LHCN-M2 (cell line): ENCODE data around the gene SLC52A1. TPM values are rescaled to one million over a fixed set of nuclear protein-coding genes. Genes with fewer than 3 reads are reported as not detected.
"Not testable (repeated sequence)": the region's sequence is repeated elsewhere in the genome, so short reads cannot be mapped to it uniquely, and the experiment has no call there.

Source experiments
- DNase-seq: peaks from one replicate; pipeline ENCODE4 v3.0.0-alpha.2; 2012; ENCODE audit warnings: low read depth
- polyA plus RNA-seq: library from polyadenylated mRNA; unstranded; fragments of >200 nt; gene quantifications from one replicate; pipeline ENCODE4 v1.2.1, GENCODE V29; 2012; ENCODE audit warnings: missing spikeins
- total RNA-seq: library from RNA; depleted of rRNA; stranded (reverse); fragments of >200 nt; gene quantifications from 2 replicates; pipeline ENCODE4 v1.2.3, GENCODE V29; 2014; rRNA removed

The SLC52A1 gene
- total RNA-seq = 0.06 TPM in 1 of 2 replicates, not detected in the other
- 0.05 TPM for polyA plus RNA-seq

DNA sequence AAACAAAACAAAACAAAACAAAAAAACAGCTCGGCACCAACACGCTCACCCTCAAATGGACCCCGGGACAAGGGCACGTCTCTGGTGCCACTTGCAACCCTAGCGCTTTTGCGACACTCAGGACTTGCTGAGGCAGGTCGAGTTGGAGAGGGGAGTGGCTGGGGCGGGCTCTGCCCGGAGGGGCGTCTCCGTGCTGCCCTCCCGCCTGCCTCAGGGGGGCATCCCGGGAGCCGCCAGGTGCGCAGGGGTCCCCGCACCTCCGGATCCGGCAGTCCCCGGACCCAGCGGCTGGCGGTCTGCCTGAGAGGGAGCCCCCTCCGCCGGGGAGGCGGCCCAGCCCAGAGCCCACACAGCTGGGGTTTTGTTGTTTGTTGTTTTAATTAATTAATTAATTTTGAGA lies at the start of gene SLC52A1:
SLC52A1 (minus strand) TSS at position 112 of the 400 bp plus-strand sequence. CDS start 820 bp downstream, outside the sequence.
- no peak for DNase-seq

- DNase-seq = no peak
These were observed 45.4 kb upstream of the SLC52A1 start for GRCh38 chr17:5080591-5080990.

DNA sequence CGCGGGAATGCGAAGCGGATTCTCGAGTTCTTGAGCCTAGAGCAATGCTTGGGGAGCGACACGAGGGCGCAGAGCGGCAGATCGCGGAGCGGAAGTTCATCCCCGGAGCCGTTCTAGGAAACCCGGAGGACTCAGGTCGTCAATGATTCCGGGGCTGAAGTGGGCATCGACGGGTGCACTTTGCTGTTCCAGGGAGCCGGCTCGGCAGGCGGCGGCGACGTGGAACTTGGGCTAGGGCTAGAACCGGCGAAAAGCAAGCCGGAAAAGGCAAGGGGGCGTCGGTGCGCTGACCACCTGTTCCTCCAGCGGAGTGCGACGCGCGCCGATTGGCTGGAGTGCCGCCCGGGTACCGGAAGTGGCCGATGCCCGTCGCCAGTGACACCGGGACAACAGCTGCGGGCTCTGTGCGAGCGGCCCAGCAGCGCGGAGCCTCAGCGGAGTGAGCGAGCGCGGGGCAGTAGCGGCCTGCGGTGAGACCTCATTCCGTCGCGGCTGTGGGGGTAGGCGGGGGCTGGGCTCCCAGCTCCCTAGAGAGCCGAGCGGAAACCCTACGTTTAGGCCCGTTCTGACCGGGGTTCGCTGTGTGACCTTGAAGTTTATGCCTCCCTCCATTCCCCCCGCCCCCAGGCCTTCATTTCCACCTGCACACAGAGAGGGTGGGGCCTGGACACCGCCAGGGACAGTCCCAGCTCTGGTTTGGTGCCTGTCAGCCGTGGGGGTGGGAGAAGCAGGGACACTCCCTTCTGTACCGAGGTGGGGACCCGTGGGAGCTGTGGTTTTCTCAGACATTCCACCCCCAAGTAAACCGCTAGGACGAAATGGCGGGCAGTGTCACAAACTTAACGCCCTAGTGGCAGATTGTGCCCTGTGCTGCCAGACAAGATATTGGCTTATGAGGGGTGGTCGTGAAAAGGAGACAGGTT lies 43.1 kb upstream of the SLC52A1 start, which contains the start of gene ZFP3:
ZFP3 (plus strand) TSS at position 362 of the 923 bp plus-strand sequence. CDS start 13,038 bp downstream, outside the sequence.
- DNase-seq = peak; percentile 24

DNA sequence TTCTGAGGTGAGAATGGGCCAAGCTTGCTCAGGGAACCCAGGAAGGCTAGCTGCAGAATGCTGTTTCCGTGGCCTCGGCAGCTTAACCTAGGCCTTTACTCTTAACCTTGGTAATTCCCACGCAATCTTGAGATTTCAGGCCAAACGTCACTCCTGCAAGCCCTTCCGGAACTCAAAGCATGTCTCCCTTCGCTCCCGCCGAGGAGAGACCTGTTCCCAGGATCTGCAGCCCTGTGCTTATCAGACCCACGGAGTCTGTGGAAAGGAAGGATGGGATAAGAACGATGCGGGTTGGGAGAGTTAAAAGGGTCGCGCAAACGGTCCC lies 42.5 kb upstream of the SLC52A1 start:
- no peak for DNase-seq

DNA sequence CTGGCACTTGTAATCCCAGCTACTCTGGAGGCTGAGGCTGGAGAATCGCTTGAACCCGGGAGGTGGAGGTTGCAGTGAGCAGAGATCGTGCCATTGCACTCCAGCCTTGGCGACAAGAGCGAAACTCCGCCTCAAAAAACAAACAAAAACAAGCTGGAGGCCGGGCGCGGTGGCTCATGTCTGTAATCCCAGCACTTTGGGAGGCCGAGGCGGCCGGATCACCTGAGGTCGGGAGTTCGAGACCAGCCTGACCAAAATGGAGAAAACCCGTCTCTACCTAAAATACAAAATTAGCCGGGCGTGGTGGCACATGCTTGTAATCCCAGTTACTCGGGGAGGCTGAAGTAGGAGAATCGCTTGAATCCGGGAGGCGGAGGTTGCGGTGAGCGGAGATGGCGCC lies 42.0 kb upstream of the SLC52A1 start:
- DNase-seq = not testable (repeated sequence)

- not testable (repeated sequence) for DNase-seq
These were observed 40.2 kb upstream of the SLC52A1 start for GRCh38 chr17:5075472-5075871.

- no peak for DNase-seq
These were observed 34.5 kb upstream of the SLC52A1 start for GRCh38 chr17:5069724-5070123.

- DNase-seq = no peak
These were observed 33.0 kb upstream of the SLC52A1 start for GRCh38 chr17:5068236-5068635.

GRCh38 chr17:5065227-5065744 lies 30.1 kb upstream of the SLC52A1 start:
- no peak for DNase-seq

- DNase-seq = no peak
These were observed 20.3 kb upstream of the SLC52A1 start for GRCh38 chr17:5055543-5055942.

GRCh38 chr17:5050278-5050677 lies 15.1 kb upstream of the SLC52A1 start:
- no peak for DNase-seq

DNA sequence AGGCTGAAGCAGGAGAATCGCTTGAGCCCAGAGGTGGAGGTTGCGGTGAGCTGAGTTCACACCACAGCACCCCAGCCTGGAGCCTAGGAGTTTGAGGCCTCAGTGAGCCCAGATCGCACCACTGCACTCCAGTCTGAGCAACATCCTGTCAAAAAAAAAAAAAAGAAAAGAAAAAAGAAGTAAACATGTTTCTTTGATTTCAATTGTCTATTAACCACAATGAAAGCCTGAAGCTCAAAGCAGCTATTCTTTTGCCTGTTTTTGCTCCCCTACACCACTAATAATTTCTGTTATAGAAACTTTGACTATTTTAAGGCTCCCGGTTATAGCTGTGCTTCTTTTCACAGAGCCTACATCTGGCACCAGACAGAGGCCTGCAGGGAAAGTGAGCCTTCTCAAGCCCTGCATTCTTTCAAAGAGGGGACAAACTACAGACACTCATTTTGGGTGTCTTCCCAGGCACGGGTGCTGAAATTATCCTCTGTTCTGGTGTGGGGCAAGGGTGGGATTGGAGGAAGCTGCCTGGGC lies 14.2 kb upstream of the SLC52A1 start:
- DNase-seq = no peak

DNA sequence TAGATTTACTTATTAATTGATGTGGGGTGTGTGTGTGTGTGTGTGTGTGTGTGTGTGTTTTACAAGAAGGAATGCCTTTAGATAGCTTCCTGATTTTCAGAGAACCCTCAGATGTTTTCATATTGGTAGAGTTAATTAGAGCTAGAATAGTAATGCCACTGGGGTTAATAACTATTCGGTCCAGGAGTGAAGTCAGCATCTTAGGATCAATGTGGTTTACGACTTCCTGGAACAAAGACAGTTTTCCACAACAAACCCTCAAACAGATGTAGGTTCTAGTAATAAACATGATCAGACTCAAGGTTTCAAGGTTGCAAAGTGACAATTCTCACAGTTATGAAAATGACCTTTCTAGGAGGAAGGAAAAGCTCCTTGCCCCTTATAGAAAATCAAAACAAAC lies 12.2 kb upstream of the SLC52A1 start:
- no peak for DNase-seq

DNA sequence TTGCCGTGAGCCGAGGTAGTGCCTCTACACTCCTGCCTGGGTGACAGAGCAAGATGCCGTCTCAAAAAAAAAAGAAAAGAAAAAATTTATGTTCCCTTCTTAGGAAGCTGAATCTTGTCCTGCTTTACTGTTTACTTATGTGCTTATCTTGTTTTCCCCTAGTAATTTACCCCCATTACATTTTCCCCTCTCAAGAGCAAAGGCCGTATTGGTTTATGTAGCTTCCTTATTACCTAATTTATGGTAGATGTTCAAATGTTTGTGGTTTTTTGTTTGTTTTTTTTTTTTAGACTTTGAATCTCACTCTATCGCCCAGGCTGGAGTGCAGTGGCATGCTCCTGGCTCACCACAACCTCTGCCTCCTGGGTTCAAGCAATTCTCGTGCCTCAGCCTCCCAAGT lies 10.3 kb upstream of the SLC52A1 start:
- DNase-seq = no peak

DNA sequence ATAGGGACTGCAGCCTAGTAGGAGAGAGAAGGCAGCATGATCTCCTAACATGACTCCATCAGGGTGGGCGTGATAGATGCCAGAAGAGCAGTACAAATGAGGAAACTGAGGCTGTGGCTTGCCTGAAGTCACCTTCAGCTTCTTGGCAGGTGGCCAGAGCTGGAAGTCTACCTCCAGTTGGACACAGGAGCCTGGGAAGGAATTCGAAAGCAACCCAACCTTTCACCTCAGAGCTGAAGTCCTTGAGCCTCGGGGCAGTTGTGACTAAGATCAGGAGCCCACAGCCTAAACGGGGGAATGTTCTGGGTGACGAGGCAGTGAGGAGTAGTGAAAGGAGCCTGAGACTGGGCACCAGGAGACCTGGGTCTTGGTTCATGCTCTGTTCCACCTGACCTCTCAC lies 9.4 kb upstream of the SLC52A1 start:
- no peak for DNase-seq

DNA sequence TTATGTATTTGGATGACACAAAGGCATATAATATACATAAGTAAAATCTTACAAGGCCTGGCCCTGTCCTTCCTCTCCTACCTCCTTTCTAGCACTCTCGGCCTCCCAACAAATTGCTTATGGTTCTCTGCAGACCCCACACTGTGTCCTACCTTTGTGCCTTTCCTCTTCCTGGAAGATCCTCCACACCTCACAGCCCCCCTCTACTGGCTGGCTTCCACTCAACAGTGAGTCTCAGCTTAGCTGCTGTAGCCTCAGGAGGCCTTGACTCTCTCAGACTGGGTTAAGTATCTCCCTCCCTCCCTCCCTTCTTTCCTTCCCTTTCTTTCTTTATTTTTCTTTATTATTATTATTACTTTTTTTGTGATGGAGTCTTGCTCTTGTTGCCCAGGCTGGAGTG lies 8.3 kb upstream of the SLC52A1 start:
- no peak for DNase-seq

DNA sequence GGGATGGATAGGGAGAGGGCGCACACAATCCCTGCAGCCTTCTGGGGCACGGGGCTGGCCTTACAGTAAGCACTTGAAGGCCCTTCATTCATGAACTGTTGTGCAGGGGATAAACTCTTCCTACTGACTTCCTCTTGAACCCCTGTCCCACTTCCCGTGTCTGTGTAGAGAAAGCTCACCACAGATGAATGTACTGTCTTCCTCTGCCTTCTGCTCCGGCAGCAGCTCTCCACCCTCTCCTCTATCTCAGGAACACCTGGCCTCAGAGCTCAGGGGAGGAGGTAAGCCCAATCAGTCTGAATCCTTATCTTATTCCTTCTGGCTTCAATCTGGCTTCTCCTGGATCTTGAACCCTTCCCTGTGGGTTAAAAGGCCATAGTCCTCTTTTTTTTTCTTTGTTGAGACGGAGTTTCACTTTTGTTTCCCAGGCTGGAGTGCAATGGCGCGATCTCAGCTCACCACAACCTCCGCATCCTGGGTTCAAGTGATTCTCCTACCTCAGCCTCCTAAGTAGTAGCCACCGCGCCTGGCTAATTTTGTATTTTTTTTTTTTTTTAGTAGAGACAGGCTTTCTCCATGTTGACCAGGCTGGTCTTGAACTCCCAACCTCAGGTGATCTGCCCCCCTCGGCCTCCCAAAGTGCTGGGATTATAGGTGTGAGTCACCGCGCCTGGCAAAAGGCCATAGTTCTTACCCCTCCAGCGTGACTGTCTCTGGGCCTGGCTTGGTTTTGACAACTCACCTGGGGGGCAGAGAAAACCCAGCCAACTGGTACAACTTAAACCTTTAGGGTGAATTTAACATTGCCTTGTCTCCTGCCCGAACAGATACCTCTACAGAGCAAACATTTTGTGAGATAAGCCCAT lies 7.2 kb upstream of the SLC52A1 start:
- DNase-seq = no peak

DNA sequence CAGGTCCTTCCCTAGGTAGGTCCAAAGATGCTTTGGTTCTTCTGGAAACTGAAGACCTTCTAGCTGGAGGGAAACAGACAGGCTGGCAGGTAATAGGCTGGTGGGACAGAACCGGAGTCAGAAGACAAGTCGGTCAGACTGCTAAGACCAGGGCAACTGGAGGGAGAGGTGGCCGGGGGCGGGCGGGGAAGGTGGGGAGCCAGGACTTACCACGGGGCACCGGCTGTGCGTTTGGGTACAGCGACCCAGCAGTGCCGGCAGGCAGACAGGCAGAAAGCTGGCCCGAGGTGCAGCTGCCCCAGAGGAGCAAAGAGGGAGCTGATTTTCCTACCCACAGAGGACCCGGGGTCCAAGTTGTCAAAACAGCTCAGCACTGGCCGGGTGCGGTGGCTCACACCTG lies 575 bp downstream of the SLC52A1 start:
- no peak for DNase-seq

- no peak for DNase-seq
These were observed 1.2 kb downstream of the SLC52A1 start for GRCh38 chr17:5034063-5034462.

- DNase-seq = no peak
These were observed 1.7 kb downstream of the SLC52A1 start for GRCh38 chr17:5033352-5034015.

GRCh38 chr17:5032865-5033264 lies 2.4 kb downstream of the SLC52A1 start:
- no peak for DNase-seq
